ENCODE measurements around the gene CHPT1.

- TF ChIP-seq POLR2AphosphoS5 (IDR thresholded peaks at IDR 0.05; ENCODE audit: low read depth) (no peak), CTCF (IDR thresholded peaks at IDR 0.05; ENCODE audit: insufficient read depth, low read length) (no peak), SPI1 (IDR thresholded peaks at IDR 0.05; ENCODE audit: borderline replicate concordance, low read depth) (no peak)
- TF ChIP-seq, protein P1, sequence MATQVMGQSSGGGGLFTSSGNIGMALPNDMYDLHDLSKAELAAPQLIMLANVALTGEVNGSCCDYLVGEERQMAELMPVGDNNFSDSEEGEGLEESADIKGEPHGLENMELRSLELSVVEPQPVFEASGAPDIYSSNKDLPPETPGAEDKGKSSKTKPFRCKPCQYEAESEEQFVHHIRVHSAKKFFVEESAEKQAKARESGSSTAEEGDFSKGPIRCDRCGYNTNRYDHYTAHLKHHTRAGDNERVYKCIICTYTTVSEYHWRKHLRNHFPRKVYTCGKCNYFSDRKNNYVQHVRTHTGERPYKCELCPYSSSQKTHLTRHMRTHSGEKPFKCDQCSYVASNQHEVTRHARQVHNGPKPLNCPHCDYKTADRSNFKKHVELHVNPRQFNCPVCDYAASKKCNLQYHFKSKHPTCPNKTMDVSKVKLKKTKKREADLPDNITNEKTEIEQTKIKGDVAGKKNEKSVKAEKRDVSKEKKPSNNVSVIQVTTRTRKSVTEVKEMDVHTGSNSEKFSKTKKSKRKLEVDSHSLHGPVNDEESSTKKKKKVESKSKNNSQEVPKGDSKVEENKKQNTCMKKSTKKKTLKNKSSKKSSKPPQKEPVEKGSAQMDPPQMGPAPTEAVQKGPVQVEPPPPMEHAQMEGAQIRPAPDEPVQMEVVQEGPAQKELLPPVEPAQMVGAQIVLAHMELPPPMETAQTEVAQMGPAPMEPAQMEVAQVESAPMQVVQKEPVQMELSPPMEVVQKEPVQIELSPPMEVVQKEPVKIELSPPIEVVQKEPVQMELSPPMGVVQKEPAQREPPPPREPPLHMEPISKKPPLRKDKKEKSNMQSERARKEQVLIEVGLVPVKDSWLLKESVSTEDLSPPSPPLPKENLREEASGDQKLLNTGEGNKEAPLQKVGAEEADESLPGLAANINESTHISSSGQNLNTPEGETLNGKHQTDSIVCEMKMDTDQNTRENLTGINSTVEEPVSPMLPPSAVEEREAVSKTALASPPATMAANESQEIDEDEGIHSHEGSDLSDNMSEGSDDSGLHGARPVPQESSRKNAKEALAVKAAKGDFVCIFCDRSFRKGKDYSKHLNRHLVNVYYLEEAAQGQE (IDR thresholded peaks at IDR 0.05; ENCODE audit: insufficient replicate concordance, low read depth): no peak
These were observed 80.5 kb downstream of the CHPT1 start for GRCh38 chr12:101777978-101778377.
